AG09309 (cell line): ENCODE data around the gene EID2.

Source experiments
- DNase-seq: peaks from one replicate; pipeline ENCODE4 v3.0.0-alpha.2; 2010; ENCODE audit warnings: low read depth
- H3K4me3 ChIP-seq: 2 replicates; pipeline ENCODE4 v1.5.1; 2011; ENCODE audit warnings: mild to moderate bottlenecking, low read depth, low read length, moderate library complexity; ENCODE audit not compliant: control insufficient read depth
- CTCF ChIP-seq: IDR thresholded peaks from 2 replicates; pipeline ENCODE4 v1.5.1; 2011; ENCODE audit warnings: mild to moderate bottlenecking, low read depth, low read length, inconsistent platforms; ENCODE audit not compliant: insufficient read depth, control insufficient read depth; ENCODE audit errors: missing control alignments

The EID2 gene

GRCh38 chr19:39517432-39517831 lies 22.5 kb downstream of the EID2 start:
- no peak for TF ChIP-seq CTCF
- DNase-seq: no peak
- H3K4me3 ChIP-seq: no peak overlapping the region

- no peak for TF ChIP-seq CTCF
- H3K4me3 ChIP-seq: no peak overlapping the region
- DNase-seq: no peak
These were observed 23.7 kb downstream of the EID2 start for GRCh38 chr19:39516270-39516669.

GRCh38 chr19:39515551-39516191 lies 24.3 kb downstream of the EID2 start:
- no peak for DNase-seq
- no peak for TF ChIP-seq CTCF
- H3K4me3 ChIP-seq: peak overlapping the region; percentile 18

GRCh38 chr19:39514840-39515550 lies 25.0 kb downstream of the EID2 start, which contains the start of gene SELENOV:
Gene SELENOV, plus strand, starts transcription at chr19:39515139. Its CDS starts 74 bp downstream, at chr19:39515213.
- peak within 1 kb of the TSS; percentile 18 for H3K4me3 ChIP-seq
- TF ChIP-seq CTCF: no peak
- DNase-seq: no peak

- no peak for TF ChIP-seq CTCF
- DNase-seq: no peak
- no peak overlapping the region for H3K4me3 ChIP-seq
These were observed 27.0 kb downstream of the EID2 start for GRCh38 chr19:39512988-39513387.

- H3K4me3 ChIP-seq: no peak overlapping the region
- DNase-seq: no peak
- no peak for TF ChIP-seq CTCF
These were observed 30.7 kb downstream of the EID2 start for GRCh38 chr19:39509233-39509632.
